ENCODE measurements around the gene MRPL2.
A peak's percentile ranks its signal among the peaks of the same experiment; 100 is the strongest.

GRCh38 chr6:43013097-43013842 is 46.0 kb downstream of the MRPL2 start:
- TF ChIP-seq POLR2A (IDR thresholded peaks at IDR 0.05; ENCODE audit: borderline replicate concordance, extremely low read depth, insufficient read depth, insufficient read length) (no peak), YY1 (IDR thresholded peaks at IDR 0.05; ENCODE audit: extremely low read depth, insufficient replicate concordance, low read depth, low read length) (no peak), CTCF (IDR thresholded peaks at IDR 0.05 in 2 of 3, conservative IDR thresholded peaks at IDR 0.05 in 1 of 3; ENCODE audit: borderline replicate concordance in 1 of 3, insufficient read depth in 1 of 3, low read depth in 2 of 3, low read length in 2 of 3) (no peak), EZH2 (IDR thresholded peaks at IDR 0.05) (no peak), SIN3A (IDR thresholded peaks at IDR 0.05; ENCODE audit: low read depth) (no peak), RAD21 (IDR thresholded peaks at IDR 0.05; ENCODE audit: low read depth) (no peak), POLR2AphosphoS5 (IDR thresholded peaks at IDR 0.05; ENCODE audit: low read depth, low read length) (peak; percentile 15; the same call in 1 of the 2 replicates), MAX (IDR thresholded peaks at IDR 0.05) (no peak), ZNF274 (IDR thresholded peaks at IDR 0.05; ENCODE audit: low read depth, low read length) (no peak), EZH2phosphoT487 (IDR thresholded peaks at IDR 0.05; ENCODE audit: borderline replicate concordance) (no peak), SP1 (IDR thresholded peaks at IDR 0.05; ENCODE audit: low read depth) (no peak), CBX3 (IDR thresholded peaks at IDR 0.05; ENCODE audit: low read depth) (no peak), REST (IDR thresholded peaks at IDR 0.05; ENCODE audit: low read depth) (no peak), JUND (IDR thresholded peaks at IDR 0.05) (no peak)

All from HCT116 (cell line).